Mesenchymal stem cell (in vitro differentiated cells and primary cell): ENCODE data around the gene LARP1.
A peak's percentile ranks its signal among the peaks of the same experiment; 100 is the strongest.

Experiments
- DNase-seq: peaks from one replicate; pipeline ENCODE4 v3.0.0-alpha.2; 2013
- H2AFZ ChIP-seq: one replicate; pipeline ENCODE4 v1.6.1; 2013; ENCODE audit warnings: low read depth, mild to moderate bottlenecking, control low read depth, inconsistent platforms, low read length, moderate library complexity
- H2AK5ac ChIP-seq: 2 replicates; pipeline ENCODE4 v1.6.1; 2013; ENCODE audit warnings: low read length, moderate library complexity, mild to moderate bottlenecking, inconsistent platforms; ENCODE audit not compliant: severe bottlenecking
- H2BK120ac ChIP-seq: one replicate; pipeline ENCODE4 v1.6.1; 2013; ENCODE audit warnings: low read depth, mild to moderate bottlenecking, inconsistent platforms, low read length, moderate library complexity
- H2BK12ac ChIP-seq, 2 experiments: one replicate each; pipeline ENCODE4 v1.6.1; 2013; ENCODE audit warnings: inconsistent platforms in 2 of 2, low read length in 2 of 2, mild to moderate bottlenecking in 2 of 2, moderate library complexity in 2 of 2, control low read depth in 1 of 2
- H2BK15ac ChIP-seq: one replicate; pipeline ENCODE4 v1.6.1; 2013; ENCODE audit warnings: mild to moderate bottlenecking, low read depth, inconsistent platforms; ENCODE audit not compliant: poor library complexity, severe bottlenecking
- H2BK5ac ChIP-seq: 2 replicates; pipeline ENCODE4 v1.6.1; 2013; ENCODE audit warnings: low read depth, mild to moderate bottlenecking, low read length, control low read depth, inconsistent platforms; ENCODE audit not compliant: poor library complexity, severe bottlenecking
- H3K14ac ChIP-seq, 2 experiments: one replicate each; pipeline ENCODE4 v1.6.1; 2013; ENCODE audit warnings: inconsistent platforms in 2 of 2, low read length in 2 of 2, control low read depth in 1 of 2, mild to moderate bottlenecking in 1 of 2, moderate library complexity in 1 of 2
- H3K18ac ChIP-seq, 2 experiments: one replicate each; pipeline ENCODE4 v1.6.1; 2013; ENCODE audit warnings: inconsistent platforms in 2 of 2, low read length in 2 of 2, control low read depth in 1 of 2, low read depth in 1 of 2, mild to moderate bottlenecking in 1 of 2
- H3K23ac ChIP-seq, 2 experiments: one replicate each; pipeline ENCODE4 v1.6.1; 2013; ENCODE audit warnings: inconsistent platforms in 2 of 2, low read length in 2 of 2, mild to moderate bottlenecking in 2 of 2, moderate library complexity in 2 of 2, control low read depth in 1 of 2
- H3K27ac ChIP-seq: 2 replicates; pipeline ENCODE4 v1.5.1; 2013; ENCODE audit warnings: mild to moderate bottlenecking, moderate library complexity, low read length, control low read depth, inconsistent platforms; ENCODE audit not compliant: poor library complexity, severe bottlenecking
- H3K27me3 ChIP-seq, 2 experiments: 2 replicates each; pipeline versions ENCODE4 v1.6.1 to v1.7.0; 2013; ENCODE audit warnings: low read length in 2 of 2, mild to moderate bottlenecking in 2 of 2, moderate library complexity in 2 of 2, control low read depth in 1 of 2, inconsistent platforms in 1 of 2; ENCODE audit not compliant: control insufficient read depth in 1 of 2, insufficient read depth in 1 of 2
- H3K36me3 ChIP-seq, 2 experiments: 2 replicates each; pipeline versions ENCODE4 v1.6.1 to v1.7.0; 2013; ENCODE audit warnings: low read length in 2 of 2, control low read depth in 1 of 2, inconsistent platforms in 1 of 2, low read depth in 1 of 2, mild to moderate bottlenecking in 1 of 2; ENCODE audit not compliant: insufficient read depth in 2 of 2, control insufficient read depth in 1 of 2
- H3K4ac ChIP-seq, 2 experiments: one replicate each; pipeline ENCODE4 v1.6.1; 2013; ENCODE audit warnings: inconsistent platforms in 2 of 2, low read length in 2 of 2, mild to moderate bottlenecking in 2 of 2, moderate library complexity in 2 of 2, control low read depth in 1 of 2, low read depth in 1 of 2
- H3K4me1 ChIP-seq: 2 replicates; pipeline ENCODE4 v1.6.1; 2013; ENCODE audit warnings: low read depth, low read length, control low read depth; ENCODE audit not compliant: control insufficient read depth, insufficient read depth
- H3K4me2 ChIP-seq: 2 replicates; pipeline ENCODE4 v1.6.1; 2013; ENCODE audit warnings: low read length, mild to moderate bottlenecking, inconsistent platforms; ENCODE audit not compliant: poor library complexity, severe bottlenecking
- H3K4me3 ChIP-seq, 2 experiments: 2 replicates each; pipeline versions ENCODE4 v1.5.1 to v1.7.0; 2013; ENCODE audit warnings: low read length in 2 of 2, mild to moderate bottlenecking in 2 of 2, control low read depth in 1 of 2, low read depth in 1 of 2; ENCODE audit not compliant: insufficient read depth in 1 of 2
- H3K79me1 ChIP-seq: replicated peaks from 2 replicates; pipeline ENCODE4 v1.6.1; 2013; ENCODE audit warnings: mild to moderate bottlenecking, control low read depth, low read length, inconsistent platforms; ENCODE audit not compliant: poor library complexity, severe bottlenecking
- H3K9ac ChIP-seq: 2 replicates; pipeline ENCODE4 v1.7.0; 2013; ENCODE audit warnings: mild to moderate bottlenecking, low read length, moderate library complexity
- H3K9me3 ChIP-seq: 2 replicates; pipeline ENCODE4 v1.7.0; 2013; ENCODE audit warnings: mild to moderate bottlenecking, low read length; ENCODE audit not compliant: control insufficient read depth
- H4K8ac ChIP-seq: one replicate; pipeline ENCODE4 v1.6.1; 2013; ENCODE audit warnings: inconsistent platforms, mild to moderate bottlenecking, low read length, moderate library complexity
- H4K91ac ChIP-seq: one replicate; pipeline ENCODE4 v1.6.1; 2013; ENCODE audit warnings: mild to moderate bottlenecking, low read length, inconsistent platforms
- WGBS: methylation state at CpG from one replicate; pipeline ENCODE4 v1.1.7; 2013; ENCODE audit warnings: mixed read lengths; 5-methylcytosine and 5-hydroxymethylcytosine counted together

LARP1 gene

GRCh38 chr5:154713615-154714125, 41.5 kb upstream of the LARP1 start:
- Histone ChIP-seq H3K9ac (peak overlapping the region; percentile 55), H4K91ac (peak overlapping the region; percentile 4), H3K36me3 (no peaks in the 10 kb centered on the region), H3K14ac (peak overlapping the region in 1 of 2 experiments; percentile 55), H3K18ac (peak overlapping the region; percentile 55 to 82), H3K4me2 (no peak overlapping the region), H3K27ac (no peak overlapping the region), H3K79me1 (peaks cover 2% of the 10 kb centered on the region), H2BK12ac (peak overlapping the region in 1 of 2 experiments; percentile 60), H2AFZ (no peak overlapping the region), H3K4me3 (no peak overlapping the region), H4K8ac (peak overlapping the region; percentile 12), H2BK120ac (no peak overlapping the region), H2BK15ac (no peak overlapping the region), H3K4ac (peak overlapping the region in 1 of 2 experiments; percentile 35), H3K4me1 (peaks cover 10% of the 10 kb centered on the region), H2BK5ac (no peak overlapping the region), H3K9me3 (no peaks in the 10 kb centered on the region), H3K27me3 (no peaks in the 10 kb centered on the region), H2AK5ac (no peak overlapping the region), H3K23ac (peak overlapping the region in 1 of 2 experiments; percentile 24)
- WGBS, result 93% methylated on average over 2 of the region's 2 CpGs
- peak; percentile 53 for DNase-seq

DNA sequence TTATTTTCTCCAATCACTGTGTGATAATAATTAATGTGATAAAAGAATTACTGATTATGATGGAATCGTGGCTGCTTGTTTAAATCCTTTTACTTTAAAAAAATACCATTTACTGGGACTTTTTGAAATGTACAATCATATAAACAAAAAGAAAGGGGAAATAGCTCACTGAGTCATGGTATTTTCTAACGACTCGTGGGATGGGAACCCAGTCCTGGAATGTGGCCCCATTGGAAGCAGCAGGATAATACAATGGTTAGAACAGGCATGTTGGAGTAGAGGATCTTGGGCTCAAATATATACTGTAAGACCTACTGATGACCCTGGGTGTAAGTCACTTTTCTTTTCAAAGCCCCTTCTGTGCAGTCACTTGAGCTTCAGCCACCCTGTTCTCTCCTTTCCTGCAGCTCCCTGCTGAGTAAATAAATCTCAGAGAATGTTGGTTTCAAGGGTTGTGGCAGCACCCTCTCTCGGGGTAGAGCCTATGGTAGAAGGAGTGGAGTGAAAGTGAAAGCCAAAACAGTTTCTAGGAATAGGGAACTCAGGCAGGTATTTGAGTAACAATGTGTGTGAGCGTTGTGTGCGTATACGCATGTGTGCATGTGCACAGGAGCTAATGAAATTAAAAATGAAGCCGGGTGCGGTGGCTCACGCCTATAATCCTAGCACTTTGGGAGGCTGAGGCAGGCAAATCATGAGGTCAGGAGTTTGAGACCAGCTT, 40.8 kb upstream of the LARP1 start:
- Histone ChIP-seq H2AFZ (no peak overlapping the region), H2BK120ac (no peak overlapping the region), H3K36me3 (no peaks in the 10 kb centered on the region), H2BK12ac (no peak overlapping the region), H3K23ac (no peak overlapping the region), H2AK5ac (no peak overlapping the region), H3K4me3 (no peak overlapping the region), H3K27me3 (no peaks in the 10 kb centered on the region), H3K4me2 (no peak overlapping the region), H2BK15ac (no peak overlapping the region), H3K18ac (peak overlapping the region in 1 of 2 experiments; percentile 37), H4K91ac (no peak overlapping the region), H3K9ac (peak overlapping the region; percentile 55), H2BK5ac (no peak overlapping the region), H3K79me1 (peaks cover 2% of the 10 kb centered on the region), H3K4ac (no peak overlapping the region), H4K8ac (peak overlapping the region; percentile 3), H3K4me1 (peaks cover 10% of the 10 kb centered on the region), H3K27ac (no peak overlapping the region), H3K14ac (no peak overlapping the region), H3K9me3 (no peaks in the 10 kb centered on the region)
- DNase-seq, result peak; percentile 69
- 66% methylated on average over 9 of the region's 10 CpGs for WGBS

- no peak overlapping the region for H3K27ac ChIP-seq
Measured at GRCh38 chr5:154721481-154722058, 33.6 kb upstream of the LARP1 start.

GRCh38 chr5:154722097-154722496, 33.1 kb upstream of the LARP1 start:
- no peaks in the 10 kb centered on the region for H3K36me3 ChIP-seq
- H3K27me3 ChIP-seq, result no peaks in the 10 kb centered on the region
- no peak overlapping the region for H4K8ac ChIP-seq
- no peaks in the 10 kb centered on the region for H3K9me3 ChIP-seq
- H2BK15ac ChIP-seq, result no peak overlapping the region
- H4K91ac ChIP-seq, result no peak overlapping the region
- H2BK120ac ChIP-seq, result no peak overlapping the region
- no peak overlapping the region for H3K14ac ChIP-seq
- H2BK12ac ChIP-seq, result no peak overlapping the region
- H3K4me1 ChIP-seq, result no peaks in the 10 kb centered on the region
- no peak overlapping the region for H2AFZ ChIP-seq
- H2BK5ac ChIP-seq, result no peak overlapping the region
- no peak overlapping the region for H3K9ac ChIP-seq
- H3K4me2 ChIP-seq, result no peak overlapping the region
- no peak overlapping the region for H3K18ac ChIP-seq
- H3K4me3 ChIP-seq, result no peak overlapping the region
- H3K27ac ChIP-seq, result no peak overlapping the region
- DNase-seq, result no peak
- H3K23ac ChIP-seq, result no peak overlapping the region
- WGBS, result 56% methylated on average over 3 of the region's 4 CpGs
- no peaks in the 10 kb centered on the region for H3K79me1 ChIP-seq
- no peak overlapping the region for H2AK5ac ChIP-seq
- no peak overlapping the region for H3K4ac ChIP-seq

More at GRCh38 chr5:154721481-154722058, 33.6 kb upstream of the LARP1 start:
- Histone ChIP-seq H3K4me1 (no peaks in the 10 kb centered on the region), H3K9ac (no peak overlapping the region), H4K8ac (no peak overlapping the region), H3K4ac (no peak overlapping the region), H3K4me3 (no peak overlapping the region), H4K91ac (peak overlapping the region; percentile 48), H3K18ac (no peak overlapping the region), H3K9me3 (no peaks in the 10 kb centered on the region), H3K4me2 (no peak overlapping the region), H3K14ac (no peak overlapping the region), H3K36me3 (no peaks in the 10 kb centered on the region), H2AK5ac (no peak overlapping the region), H3K27me3 (no peaks in the 10 kb centered on the region), H2BK15ac (no peak overlapping the region), H2BK12ac (no peak overlapping the region), H3K79me1 (no peaks in the 10 kb centered on the region), H3K23ac (no peak overlapping the region), H2AFZ (no peak overlapping the region), H2BK120ac (no peak overlapping the region), H2BK5ac (no peak overlapping the region)
- WGBS, result 62% methylated on average over 5 of the region's 5 CpGs
- no peak for DNase-seq
